Thymus (tissue), 11 donors: ENCODE results near the gene ST6GALNAC2. TPM values are rescaled to one million over a fixed set of nuclear protein-coding genes. Genes with fewer than 3 reads are reported as not detected.
"Not testable (repeated sequence)": the region's sequence is repeated elsewhere in the genome, so short reads cannot be mapped to it uniquely, and the experiment has no call there.

Experiments used
- DNase-seq, 9 donors: peaks; one replicate each; pipeline ENCODE4 v3.0.0-alpha.2; 2013; ENCODE audit warnings: low spot score in 9 of 9, low read depth in 6 of 9, missing footprints in 1 of 9
- H3K27ac ChIP-seq, 2 donors: one replicate each; pipeline ENCODE4 v1.5.1; 2013; ENCODE audit warnings: control low read depth in 1 of 2, low read depth in 1 of 2, low read length in 1 of 2, mild to moderate bottlenecking in 1 of 2, moderate library complexity in 1 of 2
- H3K27me3 ChIP-seq, 2 donors: one replicate each; pipeline ENCODE4 v1.5.1; 2013; ENCODE audit warnings: low read length in 1 of 2; ENCODE audit not compliant: control insufficient read depth in 2 of 2, insufficient read depth in 1 of 2
- H3K36me3 ChIP-seq, 2 donors: one replicate each; pipeline ENCODE4 v1.5.1; 2013; ENCODE audit warnings: low read length in 1 of 2, mild to moderate bottlenecking in 1 of 2, moderate library complexity in 1 of 2; ENCODE audit not compliant: control insufficient read depth in 2 of 2, insufficient read depth in 2 of 2
- H3K4me1 ChIP-seq, 2 donors: one replicate each; pipeline ENCODE4 v1.5.1; 2013; ENCODE audit warnings: low read length in 2 of 2; ENCODE audit not compliant: control insufficient read depth in 2 of 2, insufficient read depth in 2 of 2
- H3K4me3 ChIP-seq, 2 donors: one replicate each; pipeline ENCODE4 v1.5.1; 2013; ENCODE audit warnings: low read length in 2 of 2, control low read depth in 1 of 2, mild to moderate bottlenecking in 1 of 2
- H3K9me3 ChIP-seq, 2 donors: one replicate each; pipeline ENCODE4 v1.5.1; 2013; ENCODE audit warnings: low read length in 1 of 2, mild to moderate bottlenecking in 1 of 2; ENCODE audit not compliant: control insufficient read depth in 2 of 2, insufficient read depth in 1 of 2
- WGBS: extraction: QIAGEN DNeasy Blood & Tissue Kit; methylation state at CpG from one replicate; pipeline ENCODE4 v1.1.7; 2013; 5-methylcytosine and 5-hydroxymethylcytosine counted together
- polyA plus RNA-seq: library from polyadenylated mRNA; stranded (reverse); fragments of 200-250 nt; gene quantifications from one replicate; pipeline ENCODE4 v1.2.3, GENCODE V29; 2013
- total RNA-seq: library from RNA; stranded (reverse); fragments of 120-200 nt; gene quantifications from one replicate; pipeline ENCODE4 v1.2.4, GENCODE V29; 2013
- donor health status: healthy.

The ST6GALNAC2 gene
- total and polyA plus RNA-seq, 2 donors: 0.76 to 4.3 TPM

DNA sequence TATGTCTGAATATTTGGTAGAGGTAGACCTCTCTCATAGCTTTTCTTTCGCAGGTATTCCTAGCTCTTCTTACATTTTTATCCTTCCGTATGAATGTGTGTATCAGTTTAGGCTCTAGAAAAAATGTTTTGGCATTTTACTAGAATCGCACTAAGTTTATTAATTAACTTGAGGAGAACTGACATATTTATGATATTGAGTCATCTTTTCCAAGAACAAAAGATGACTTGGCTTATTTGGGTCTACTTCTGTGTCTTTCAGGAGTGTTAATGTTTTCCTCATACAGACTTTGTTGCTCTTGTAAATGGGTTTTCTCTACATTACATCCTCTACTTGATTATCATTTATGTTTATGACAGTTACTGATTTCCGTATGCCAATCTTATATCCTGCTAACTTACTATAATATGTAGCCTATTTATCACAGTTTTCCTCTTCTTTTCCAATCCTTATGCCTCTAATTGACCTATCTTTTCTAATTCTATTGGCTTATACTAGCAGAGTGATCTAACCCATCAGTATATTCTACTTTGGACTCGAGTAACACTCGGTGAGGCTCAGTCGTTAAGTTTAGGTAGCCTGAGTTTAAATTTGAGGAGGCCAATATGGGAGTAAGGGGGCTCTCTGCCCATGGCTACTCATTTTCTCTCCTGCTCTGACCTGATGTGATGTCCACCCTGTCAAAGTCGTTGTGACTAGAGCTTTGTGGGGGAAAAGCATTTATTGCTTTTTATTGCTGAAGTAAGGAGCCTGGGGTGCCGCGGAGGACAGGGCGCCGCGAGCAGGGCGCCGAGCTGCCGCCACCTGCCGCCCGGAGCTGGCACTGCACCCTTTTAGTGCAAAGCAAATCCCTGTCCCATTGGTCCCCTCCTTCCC, 37.8 kb upstream of the ST6GALNAC2 start:
- DNase-seq: peak; percentile 30 to 79 (median 43)
- Histone ChIP-seq H3K9me3 (no peaks in the 10 kb centered on the region), H3K4me3 (no peak overlapping the region), H3K36me3 (no peaks in the 10 kb centered on the region), H3K4me1 (peaks cover 0 to 2% of the 10 kb centered on the region in 2 donors), H3K27ac (no peak overlapping the region), H3K27me3 (peaks cover 0 to 8% of the 10 kb centered on the region in 2 donors)
- 33% methylated on average over 18 of the region's 18 CpGs for WGBS

DNA sequence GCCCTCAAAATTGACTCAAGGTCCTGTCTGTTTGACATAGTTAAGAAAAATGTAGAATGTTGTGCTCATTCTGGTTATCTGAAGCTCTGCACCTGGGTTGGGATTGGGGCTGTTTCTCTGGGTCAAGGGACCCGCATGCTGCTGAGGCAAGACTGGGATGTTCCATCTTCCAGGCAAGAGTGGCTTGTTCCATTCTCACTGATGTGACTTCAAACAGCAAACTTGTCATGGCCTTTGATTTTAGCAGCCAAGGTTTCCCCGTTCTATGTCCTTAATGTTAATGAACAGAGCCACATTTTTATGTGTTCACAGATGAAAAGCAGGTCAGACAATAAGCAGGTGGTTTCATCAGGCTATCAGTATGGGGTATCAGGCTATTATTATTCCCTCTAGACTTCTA, 32.2 kb upstream of the ST6GALNAC2 start:
- H3K4me3 ChIP-seq: no peak overlapping the region
- H3K36me3 ChIP-seq: no peaks in the 10 kb centered on the region
- H3K27ac ChIP-seq: no peak overlapping the region
- H3K27me3 ChIP-seq: peaks cover 0 to 4% of the 10 kb centered on the region in 2 donors
- 94% methylated on average over 2 of the region's 2 CpGs for WGBS
- DNase-seq: no peak
- H3K4me1 ChIP-seq: no peaks in the 10 kb centered on the region
- H3K9me3 ChIP-seq: peaks cover 0 to 5% of the 10 kb centered on the region in 2 donors

- Histone ChIP-seq H3K27ac (no peak overlapping the region), H3K9me3 (peaks cover 0 to 5% of the 10 kb centered on the region in 2 donors), H3K4me3 (no peak overlapping the region), H3K36me3 (no peaks in the 10 kb centered on the region), H3K27me3 (no peaks in the 10 kb centered on the region), H3K4me1 (no peaks in the 10 kb centered on the region)
- DNase-seq: no peak
- 94% methylated on average over 28 of the region's 28 CpGs for WGBS
These were observed 29.4 kb upstream of the ST6GALNAC2 start for GRCh38 chr17:76614912-76615617.

GRCh38 chr17:76614064-76614759, 28.6 kb upstream of the ST6GALNAC2 start:
- H3K4me3 ChIP-seq, H3K27me3 ChIP-seq, H3K9me3 ChIP-seq, H3K27ac ChIP-seq, H3K36me3 ChIP-seq, DNase-seq, H3K4me1 ChIP-seq: not testable (repeated sequence)
- 64% methylated on average over 13 of the region's 13 CpGs for WGBS

GRCh38 chr17:76612977-76613851, 27.6 kb upstream of the ST6GALNAC2 start:
- H3K4me1 ChIP-seq: no peaks in the 10 kb centered on the region
- no peaks in the 10 kb centered on the region for H3K36me3 ChIP-seq
- H3K9me3 ChIP-seq: peaks cover 0 to 5% of the 10 kb centered on the region in 2 donors
- no peak overlapping the region for H3K27ac ChIP-seq
- 77% methylated on average over 17 of the region's 17 CpGs for WGBS
- DNase-seq: no peak
- no peaks in the 10 kb centered on the region for H3K27me3 ChIP-seq
- no peak overlapping the region for H3K4me3 ChIP-seq

DNA sequence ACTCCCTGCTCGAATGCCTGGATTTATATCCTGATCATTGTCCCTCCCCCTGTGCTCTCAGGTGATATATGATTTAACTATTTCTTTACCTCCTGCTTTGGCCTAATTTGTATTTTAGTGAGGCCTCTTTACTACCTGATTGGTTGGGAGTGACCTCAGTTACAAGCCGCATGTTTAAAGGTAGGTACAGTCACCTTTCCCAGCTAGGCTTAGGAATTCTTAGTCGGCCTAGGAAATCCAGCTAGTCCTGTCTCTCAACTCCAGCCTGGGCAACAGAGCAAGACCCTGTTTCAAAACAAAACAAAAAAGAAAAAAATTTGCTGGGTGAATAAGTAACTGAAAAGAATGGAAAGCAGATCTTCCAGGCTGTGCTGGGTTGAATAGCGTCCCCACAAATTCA, 26.8 kb upstream of the ST6GALNAC2 start:
- Histone ChIP-seq H3K4me1 (no peaks in the 10 kb centered on the region), H3K27me3 (no peaks in the 10 kb centered on the region), H3K4me3 (no peak overlapping the region), H3K36me3 (no peaks in the 10 kb centered on the region), H3K27ac (no peak overlapping the region), H3K9me3 (peaks cover 0 to 5% of the 10 kb centered on the region in 2 donors)
- whole genome bisulfite sequencing: 96% methylated on average over 4 of the region's 4 CpGs
- DNase-seq: no peak

DNA sequence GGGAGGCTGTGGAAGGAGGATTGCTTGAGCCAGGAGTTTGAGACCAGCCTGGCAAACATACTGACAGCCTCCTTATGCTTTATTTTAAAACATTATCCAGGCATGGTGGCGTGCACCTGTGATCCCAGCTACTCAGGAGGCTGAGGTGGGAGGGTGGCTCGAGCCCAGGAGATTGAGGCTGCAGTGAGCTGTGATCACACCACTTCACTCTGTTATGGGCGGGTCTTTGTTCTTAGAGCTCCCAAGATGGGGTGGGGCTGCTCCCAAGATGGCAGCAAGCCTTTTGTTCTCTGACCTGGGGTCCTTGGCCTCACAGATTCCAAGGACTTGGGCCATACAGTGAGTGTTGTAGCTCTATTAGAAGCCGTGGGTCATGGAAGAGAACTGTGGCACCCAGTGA, 26.1 kb upstream of the ST6GALNAC2 start:
- Histone ChIP-seq H3K27me3 (no peaks in the 10 kb centered on the region), H3K27ac (no peak overlapping the region), H3K9me3 (peaks cover 0 to 5% of the 10 kb centered on the region in 2 donors), H3K4me1 (no peaks in the 10 kb centered on the region), H3K36me3 (no peaks in the 10 kb centered on the region), H3K4me3 (no peak overlapping the region)
- 96% methylated on average over 4 of the region's 4 CpGs for WGBS
- no peak for DNase-seq

DNA sequence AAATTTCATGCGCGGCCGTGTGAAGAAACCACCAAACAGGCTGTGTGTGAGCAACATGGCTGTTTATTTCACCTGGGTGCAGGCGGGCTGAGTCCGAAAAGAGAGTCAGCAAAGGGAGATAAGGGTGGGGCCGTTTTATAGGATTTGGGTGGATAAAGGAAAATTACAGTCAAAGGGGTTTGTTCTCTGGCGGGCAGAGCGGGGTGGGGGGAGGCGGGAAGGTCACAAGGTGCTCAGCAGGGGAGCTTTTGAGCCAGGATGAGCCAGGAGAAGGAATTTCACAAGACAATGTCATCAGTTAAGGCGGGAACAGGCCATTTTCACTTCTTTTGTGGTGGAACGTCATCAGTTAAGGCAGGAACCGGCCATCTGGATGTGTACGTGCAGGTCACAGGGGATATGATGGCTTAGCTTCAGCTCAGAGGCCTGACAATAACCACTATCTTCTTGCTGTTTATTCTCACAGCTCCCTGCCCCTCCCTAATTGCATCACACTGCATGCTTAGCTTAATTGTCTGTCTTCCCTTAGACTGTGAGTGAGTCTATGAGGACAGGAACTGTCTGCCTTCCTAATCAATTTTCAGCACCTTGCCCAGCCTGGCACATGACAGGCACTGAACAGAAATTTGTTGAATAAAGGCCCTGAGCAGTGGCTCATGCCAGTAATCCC, 25.6 kb upstream of the ST6GALNAC2 start:
- not testable (repeated sequence) for H3K27me3 ChIP-seq, H3K4me3 ChIP-seq, H3K9me3 ChIP-seq, H3K36me3 ChIP-seq, H3K4me1 ChIP-seq, H3K27ac ChIP-seq, DNase-seq
- WGBS: 72% methylated on average over 13 of the region's 13 CpGs
